Measurements from ENCODE around the gene ZDHHC7.

DNA sequence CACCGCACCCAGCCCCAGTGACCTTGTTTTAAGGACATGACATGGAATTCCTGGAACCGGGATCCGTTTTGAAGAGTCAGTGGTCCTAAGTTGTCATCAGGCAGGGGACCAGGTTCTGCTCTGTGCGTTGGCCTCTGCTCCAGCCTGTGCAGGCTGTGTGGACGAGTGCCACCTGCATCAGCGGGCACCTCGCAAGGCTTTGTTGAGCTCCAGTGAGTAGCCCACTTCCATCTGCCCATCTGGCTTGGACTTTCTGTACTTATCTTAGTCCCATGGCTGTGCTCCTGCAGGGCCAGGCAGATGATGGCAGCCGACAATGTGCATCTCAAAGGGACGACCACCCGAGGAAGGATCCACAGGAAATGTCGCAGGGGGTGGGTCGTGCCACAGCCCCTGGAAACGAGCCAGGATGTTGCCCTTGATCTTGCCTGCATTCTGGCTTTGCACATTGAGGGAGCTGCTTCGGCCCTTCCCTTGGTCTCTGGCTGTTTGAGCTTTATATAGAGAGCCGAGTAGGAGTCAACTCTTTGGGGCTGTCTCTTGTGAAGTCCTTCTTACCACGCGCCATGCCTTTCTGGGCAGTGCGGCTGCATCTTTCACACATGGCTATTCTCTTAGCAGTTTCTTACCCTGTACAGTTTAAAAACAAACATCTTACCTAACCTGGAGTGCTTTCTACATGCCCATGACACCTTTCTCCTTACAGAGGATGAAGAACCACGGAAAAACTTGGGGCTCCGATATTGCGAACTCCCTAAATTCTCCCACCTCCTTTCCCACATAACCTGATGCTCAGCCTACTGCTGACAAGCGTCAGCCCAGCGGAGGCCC is 34.5 kb upstream of the ZDHHC7 start:
- TF ChIP-seq CTCF (IDR thresholded peaks at IDR 0.05; ENCODE audit: insufficient read depth, low read depth, low read length) (no peak), EZH2 (IDR thresholded peaks at IDR 0.05; ENCODE audit: insufficient read depth, low read length) (no peak)

Data from astrocyte (in vitro differentiated cells and primary cell).